ENCODE measurements around the gene PRR29.

GRCh38 chr17:63960006-63960405 lies 38.1 kb upstream of the PRR29 start:
- TF ChIP-seq CTCF (IDR thresholded peaks at IDR 0.05) = no peak
- TF ChIP-seq POLR2A (IDR thresholded peaks at IDR 0.05) = no peak
- TF ChIP-seq POLR2AphosphoS5 (IDR thresholded peaks at IDR 0.05) = no peak

Data from prostate gland (tissue), 2 donors.